Measurements from ENCODE around the gene GPR132.

DNA sequence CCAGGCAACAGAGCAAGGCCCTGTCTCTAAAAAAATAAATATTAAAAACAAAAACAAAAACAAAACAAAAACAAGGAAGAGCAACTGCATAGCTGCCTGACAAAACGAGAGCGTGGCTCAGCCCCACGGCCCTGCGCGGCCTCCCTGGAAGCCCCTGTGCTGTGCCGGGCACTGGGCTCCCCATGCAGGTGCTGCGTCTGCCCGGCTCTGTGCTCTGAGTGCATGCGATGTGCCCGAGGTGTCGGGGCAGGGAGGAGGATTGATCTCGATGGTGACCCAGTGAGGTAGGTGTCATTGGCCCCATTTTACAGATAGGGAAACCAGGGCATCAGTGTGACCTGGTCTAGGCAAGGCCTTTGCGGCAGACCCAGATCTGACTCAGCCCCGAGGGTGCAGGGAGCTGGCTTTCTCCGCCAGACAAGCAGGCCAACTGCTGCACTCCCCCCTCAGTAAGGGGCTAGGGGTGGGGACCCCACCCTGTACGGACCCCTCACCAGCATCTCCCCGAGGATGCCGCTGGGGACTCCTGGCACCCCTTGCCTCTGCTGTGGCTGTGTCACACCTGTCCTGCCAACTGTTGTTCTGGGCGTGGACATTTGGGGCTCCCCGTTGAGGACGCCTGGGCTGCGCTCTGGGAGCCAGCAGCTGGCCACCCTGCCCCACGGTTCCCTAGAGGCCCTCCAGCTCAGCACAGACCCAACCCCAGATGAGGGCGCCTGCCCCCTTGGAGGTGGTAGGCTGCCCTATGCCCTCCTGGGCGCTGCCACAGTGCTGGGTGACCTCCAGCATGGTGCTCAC is 15.3 kb downstream of the GPR132 start:
- TF ChIP-seq CTCF (optimal IDR thresholded peaks at IDR 0.05 in 1 of 3, IDR thresholded peaks at IDR 0.05 in 1 of 3, conservative IDR thresholded peaks at IDR 0.05 in 1 of 3; ENCODE audit: extremely low read depth in 1 of 3, insufficient read depth in 2 of 3, low read length in 3 of 3) = no peak
- no peak for TF ChIP-seq EZH2 (IDR thresholded peaks at IDR 0.05; ENCODE audit: low read length)
